Osteocyte (in vitro differentiated cells): ENCODE measurements around the gene RYK. TPM values are rescaled to one million over a fixed set of nuclear protein-coding genes. Genes with fewer than 3 reads are reported as not detected.

ENCODE experiments used
- DNase-seq: peaks from one replicate; pipeline ENCODE4 v3.0.0; 2021; ENCODE audit warnings: mixed read lengths; ENCODE audit not compliant: unreplicated experiment; ENCODE audit errors: extremely low spot score
- H3K27ac Mint-ChIP-seq: one replicate; pipeline ENCODE4 v1.8.0; 2021; ENCODE audit warnings: mild to moderate bottlenecking, mixed read lengths; ENCODE audit not compliant: unreplicated experiment
- H3K27me3 Mint-ChIP-seq: one replicate; pipeline ENCODE4 v1.8.0; 2021; ENCODE audit warnings: mixed read lengths; ENCODE audit not compliant: unreplicated experiment
- H3K36me3 Mint-ChIP-seq: one replicate; pipeline ENCODE4 v1.8.0; 2021; ENCODE audit warnings: mixed read lengths; ENCODE audit not compliant: unreplicated experiment
- H3K4me1 Mint-ChIP-seq: one replicate; pipeline ENCODE4 v1.8.0; 2021; ENCODE audit warnings: mixed read lengths; ENCODE audit not compliant: unreplicated experiment
- H3K4me3 Mint-ChIP-seq: one replicate; pipeline ENCODE4 v1.8.0; 2021; ENCODE audit warnings: mild to moderate bottlenecking, moderate library complexity, mixed read lengths; ENCODE audit not compliant: unreplicated experiment
- H3K9me3 Mint-ChIP-seq: one replicate; pipeline ENCODE4 v1.8.0; 2021; ENCODE audit warnings: mixed read lengths; ENCODE audit not compliant: unreplicated experiment
- total RNA-seq: library from RNA; stranded (reverse); gene quantifications from 2 replicates; pipeline ENCODE4 v1.2.1, GENCODE V29; 2021
- TF ChIP-seq, protein P1 (sequence below): fragments of 200-600 bp; sonication (generic); IDR thresholded peaks from 2 replicates; pipeline ENCODE4 v1.5.0; 2021; ENCODE audit warnings: antibody characterized with exemption, mild to moderate bottlenecking, moderate library complexity

The RYK gene
- total RNA-seq, 1 donor from 2014 or later: 70.7 TPM

DNA sequence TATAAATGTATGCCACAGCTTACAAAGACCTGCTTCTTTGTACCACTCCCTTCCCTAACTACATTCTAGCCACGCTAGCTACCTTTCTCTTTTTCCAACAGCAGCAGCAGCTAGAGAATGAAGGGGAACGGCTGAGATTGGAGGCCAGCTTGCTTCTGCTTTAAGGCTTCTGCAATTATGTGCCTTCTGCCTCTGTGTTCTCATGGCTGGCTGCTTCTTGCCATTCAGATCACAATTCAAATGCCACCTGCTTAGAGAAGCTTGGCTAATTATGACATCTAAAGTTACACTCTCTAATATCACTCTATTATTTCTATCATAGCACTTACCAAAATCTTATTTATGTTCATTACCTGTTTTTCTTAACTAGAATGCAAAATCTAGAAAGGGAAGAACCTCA lies 95.2 kb downstream of the RYK start:
- H3K27me3 Mint-ChIP-seq: no peaks in the 10 kb centered on the region
- H3K27ac Mint-ChIP-seq: no peak overlapping the region
- no peaks in the 10 kb centered on the region for H3K9me3 Mint-ChIP-seq
- peaks cover 63% of the 10 kb centered on the region for H3K36me3 Mint-ChIP-seq
- DNase-seq: no peak
- TF ChIP-seq, protein P1, sequence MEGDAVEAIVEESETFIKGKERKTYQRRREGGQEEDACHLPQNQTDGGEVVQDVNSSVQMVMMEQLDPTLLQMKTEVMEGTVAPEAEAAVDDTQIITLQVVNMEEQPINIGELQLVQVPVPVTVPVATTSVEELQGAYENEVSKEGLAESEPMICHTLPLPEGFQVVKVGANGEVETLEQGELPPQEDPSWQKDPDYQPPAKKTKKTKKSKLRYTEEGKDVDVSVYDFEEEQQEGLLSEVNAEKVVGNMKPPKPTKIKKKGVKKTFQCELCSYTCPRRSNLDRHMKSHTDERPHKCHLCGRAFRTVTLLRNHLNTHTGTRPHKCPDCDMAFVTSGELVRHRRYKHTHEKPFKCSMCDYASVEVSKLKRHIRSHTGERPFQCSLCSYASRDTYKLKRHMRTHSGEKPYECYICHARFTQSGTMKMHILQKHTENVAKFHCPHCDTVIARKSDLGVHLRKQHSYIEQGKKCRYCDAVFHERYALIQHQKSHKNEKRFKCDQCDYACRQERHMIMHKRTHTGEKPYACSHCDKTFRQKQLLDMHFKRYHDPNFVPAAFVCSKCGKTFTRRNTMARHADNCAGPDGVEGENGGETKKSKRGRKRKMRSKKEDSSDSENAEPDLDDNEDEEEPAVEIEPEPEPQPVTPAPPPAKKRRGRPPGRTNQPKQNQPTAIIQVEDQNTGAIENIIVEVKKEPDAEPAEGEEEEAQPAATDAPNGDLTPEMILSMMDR: no peak
- H3K4me1 Mint-ChIP-seq: no peaks in the 10 kb centered on the region
- H3K4me3 Mint-ChIP-seq: no peak overlapping the region

DNA sequence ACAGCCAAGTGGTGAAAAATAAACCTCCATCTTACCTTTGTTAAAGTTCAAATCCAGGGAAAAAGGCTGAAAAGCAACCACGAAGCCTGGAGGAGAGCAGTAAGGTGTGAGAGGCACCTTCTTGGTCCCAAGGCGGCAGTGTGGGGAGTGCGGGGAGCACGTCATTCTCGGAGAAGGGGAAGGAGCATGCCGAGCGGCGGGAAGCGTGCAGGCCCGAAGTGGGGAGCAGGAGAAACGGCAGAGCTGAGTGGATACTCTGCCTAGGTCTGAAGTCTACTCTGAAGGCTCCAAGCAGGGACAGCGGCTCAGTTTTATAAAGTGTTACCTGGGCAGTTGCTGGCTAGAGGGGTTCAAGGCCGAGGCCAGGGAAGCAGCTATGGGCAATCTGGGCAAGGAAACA lies 96.9 kb downstream of the RYK start:
- TF ChIP-seq, protein P1: no peak
- Mint-ChIP-seq H3K4me3 (no peak overlapping the region), H3K27ac (no peak overlapping the region), H3K27me3 (no peaks in the 10 kb centered on the region), H3K36me3 (peaks cover 62% of the 10 kb centered on the region), H3K4me1 (no peaks in the 10 kb centered on the region), H3K9me3 (no peaks in the 10 kb centered on the region)
- no peak for DNase-seq

DNA sequence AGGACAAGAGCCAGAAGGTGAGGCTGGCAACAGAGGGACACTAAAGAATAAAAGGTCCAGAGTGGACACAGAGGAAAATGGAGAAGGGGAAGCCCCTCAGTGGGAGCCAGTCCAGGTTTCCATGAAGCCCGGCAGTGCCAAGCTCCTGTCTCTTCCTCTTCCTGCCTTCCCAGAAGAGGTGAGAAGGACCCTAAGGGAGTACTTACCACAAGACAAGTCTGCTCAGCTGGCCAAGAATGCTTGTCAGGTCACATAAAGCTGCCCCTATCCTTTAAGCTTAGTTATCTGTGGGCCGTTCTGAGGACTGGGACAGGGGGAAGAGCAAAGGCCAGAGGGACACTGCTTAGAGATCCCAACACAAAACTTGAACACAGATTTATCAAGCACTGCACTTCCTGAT lies 100.2 kb downstream of the RYK start:
- H3K9me3 Mint-ChIP-seq: no peaks in the 10 kb centered on the region
- peaks cover 57% of the 10 kb centered on the region for H3K36me3 Mint-ChIP-seq
- TF ChIP-seq, protein P1: no peak
- H3K27ac Mint-ChIP-seq: no peak overlapping the region
- H3K4me3 Mint-ChIP-seq: no peak overlapping the region
- no peaks in the 10 kb centered on the region for H3K4me1 Mint-ChIP-seq
- no peaks in the 10 kb centered on the region for H3K27me3 Mint-ChIP-seq
- DNase-seq: no peak

DNA sequence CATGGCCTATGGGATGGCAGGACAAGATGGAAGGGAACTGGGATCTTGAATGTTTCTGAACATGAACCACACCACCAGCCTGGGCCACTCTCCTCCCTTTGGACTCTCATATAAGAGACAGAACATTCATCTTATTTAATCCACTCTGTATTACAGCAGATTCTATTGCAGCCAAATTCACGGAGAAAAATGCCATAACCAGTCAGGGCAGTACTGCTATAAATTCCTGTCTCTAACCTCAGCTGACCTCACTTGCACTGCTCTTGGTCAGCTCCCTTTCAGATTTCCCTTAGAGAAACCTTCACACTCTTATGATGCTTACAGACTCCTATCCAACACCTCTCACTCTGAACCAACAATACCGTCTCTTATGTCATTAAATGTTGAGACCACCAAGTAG lies 101.4 kb downstream of the RYK start:
- H3K4me3 Mint-ChIP-seq: no peak overlapping the region
- DNase-seq: no peak

DNA sequence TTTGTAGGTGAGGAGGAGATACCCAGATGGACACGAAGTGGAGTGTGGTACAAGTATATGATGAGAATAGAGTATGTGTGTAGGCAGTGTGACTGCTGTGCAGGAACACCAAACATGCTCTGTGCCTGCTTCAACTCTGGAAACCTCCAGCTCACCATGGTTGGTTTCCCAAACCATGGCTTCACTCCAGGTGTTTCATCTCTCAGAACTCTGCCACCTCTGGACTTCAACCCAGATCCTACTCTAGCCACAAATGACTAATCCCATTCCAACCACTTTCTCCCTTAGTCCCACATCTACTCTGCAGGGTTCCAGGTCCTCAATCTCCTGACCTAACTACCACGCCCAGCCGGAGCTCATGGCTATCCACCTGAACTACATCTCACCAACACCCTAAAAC lies 102.1 kb downstream of the RYK start:
- Mint-ChIP-seq H3K27ac (no peak overlapping the region), H3K36me3 (peaks cover 41% of the 10 kb centered on the region), H3K9me3 (no peaks in the 10 kb centered on the region), H3K27me3 (no peaks in the 10 kb centered on the region), H3K4me1 (peaks cover 11% of the 10 kb centered on the region), H3K4me3 (no peak overlapping the region)
- no peak for DNase-seq
- TF ChIP-seq, protein P1: no peak

More for the DNA sequence above, 101.4 kb downstream of the RYK start:
- TF ChIP-seq, protein P1: no peak
- Mint-ChIP-seq H3K36me3 (peaks cover 48% of the 10 kb centered on the region), H3K4me1 (peaks cover 10% of the 10 kb centered on the region), H3K27ac (no peak overlapping the region), H3K9me3 (no peaks in the 10 kb centered on the region), H3K27me3 (no peaks in the 10 kb centered on the region)
